HepG2 (cell line): Measurements from ENCODE around the gene COX14. TPM values are rescaled to one million over a fixed set of nuclear protein-coding genes. Genes with fewer than 3 reads are reported as not detected.

Source experiments
- ETV5 ChIP-seq: IDR thresholded peaks from 2 replicates; pipeline ENCODE4 v1.6.1; 2018; ENCODE audit warnings: missing biosample characterization, missing genetic modification reagents, inconsistent platforms, borderline replicate concordance
- HES4 ChIP-seq: sonication (generic); formaldehyde crosslinking; IDR thresholded peaks from 2 replicates; pipeline ENCODE4 v1.9.0; 2021; ENCODE audit warnings: mild to moderate bottlenecking, missing genetic modification reagents, borderline replicate concordance
- HNRNPL ChIP-seq: fragments of 200-400 bp; formaldehyde crosslinking; IDR thresholded peaks from 2 replicates; pipeline ENCODE4 v1.6.1; 2017; ENCODE audit warnings: mild to moderate bottlenecking, low read depth, low read length
- MAF1 ChIP-seq: sonication (generic); formaldehyde crosslinking; IDR thresholded peaks from 2 replicates; pipeline ENCODE4 v1.5.0; 2020; ENCODE audit warnings: missing genetic modification reagents, borderline replicate concordance
- MTA3 ChIP-seq: sonication (generic); formaldehyde crosslinking; IDR thresholded peaks from 2 replicates; pipeline ENCODE4 v1.4.0; 2020; ENCODE audit warnings: missing genetic modification reagents
- NRL ChIP-seq: sonication (generic); formaldehyde crosslinking; IDR thresholded peaks from 2 replicates; pipeline ENCODE4 v1.5.0; 2020; ENCODE audit warnings: missing genetic modification reagents, mild to moderate bottlenecking, moderate library complexity, borderline replicate concordance
- PITX1 ChIP-seq: sonication (generic); formaldehyde crosslinking; IDR thresholded peaks from 2 replicates; pipeline ENCODE4 v1.5.1; 2020; ENCODE audit warnings: mild to moderate bottlenecking, missing genetic modification reagents
- SIN3A ChIP-seq: IDR thresholded peaks from 2 replicates; pipeline ENCODE4 v1.6.1; 2011; ENCODE audit warnings: low read depth, mild to moderate bottlenecking, control low read depth, low read length, borderline replicate concordance
- SP1 ChIP-seq, 2 experiments: fragments of 450-650 bp in 1 of 2; sonication (generic) in 1 of 2; formaldehyde crosslinking in 1 of 2; IDR thresholded peaks; 2 replicates each; pipeline versions ENCODE4 v1.4.0 to v1.6.1; 2016 to 2020; ENCODE audit warnings: missing genetic modification reagents in 1 of 2
- ZFYVE20 ChIP-seq: sonication (generic); formaldehyde crosslinking; IDR thresholded peaks from 2 replicates; pipeline ENCODE4 v1.8.0; 2023; ENCODE audit warnings: low read depth, mild to moderate bottlenecking, moderate library complexity, missing genetic modification reagents, borderline replicate concordance
- ZMYM4 ChIP-seq: sonication (generic); formaldehyde crosslinking; IDR thresholded peaks from 2 replicates; pipeline ENCODE4 v1.8.1; 2023; ENCODE audit warnings: mild to moderate bottlenecking, missing genetic modification reagents
- ZNF564 ChIP-seq: sonication (generic); formaldehyde crosslinking; IDR thresholded peaks from 2 replicates; pipeline ENCODE4 v1.8.1; 2023; ENCODE audit warnings: mild to moderate bottlenecking, missing genetic modification reagents
- ZSCAN5A ChIP-seq: sonication (generic); formaldehyde crosslinking; IDR thresholded peaks from 2 replicates; pipeline ENCODE4 v1.8.0; 2022; ENCODE audit warnings: mild to moderate bottlenecking, missing genetic modification reagents, borderline replicate concordance
- ZXDC ChIP-seq: sonication (generic); formaldehyde crosslinking; IDR thresholded peaks from 2 replicates; pipeline ENCODE4 v1.5.0; 2020; ENCODE audit warnings: mild to moderate bottlenecking, missing genetic modification reagents
- polyA plus RNA-seq, 8 experiments: library from polyadenylated mRNA; depleted of rRNA in 3 of 8; stranded (reverse) in 7 of 8; unstranded in 1 of 8; fragments of >200 nt; fragmentation: Illumina TruSeq in 4 of 8; extraction: Trizol in 4 of 8; gene quantifications; 2 replicates each; pipeline versions ENCODE4 v1.2.1 to v1.2.3, GENCODE V29; 2011 to 2016; ENCODE audit warnings: low read depth in 4 of 8, missing spikeins in 1 of 8, mixed read lengths in 1 of 8; ENCODE audit not compliant: insufficient read depth in 1 of 8
- total RNA-seq, 5 experiments: library from RNA; depleted of rRNA; stranded (reverse); fragments of >200 nt; fragmentation: Illumina TruSeq; extraction: Trizol; gene quantifications; 2 replicates each; pipeline ENCODE4 v1.2.3, GENCODE V29; 2016; ENCODE audit warnings: low read depth in 1 of 5
- TF ChIP-seq, protein P1 (sequence below): sonication (generic); formaldehyde crosslinking; IDR thresholded peaks from 2 replicates; pipeline ENCODE4 v1.4.0; 2020; ENCODE audit warnings: missing genetic modification reagents, mild to moderate bottlenecking, borderline replicate concordance
- TF ChIP-seq, protein P2 (sequence below): sonication (generic); formaldehyde crosslinking; IDR thresholded peaks from 2 replicates; pipeline ENCODE4 v1.4.0; 2020; ENCODE audit warnings: mild to moderate bottlenecking, missing genetic modification reagents
- TF ChIP-seq, protein P3 (sequence below): sonication (generic); formaldehyde crosslinking; IDR thresholded peaks from 2 replicates; pipeline ENCODE4 v1.5.0; 2020; ENCODE audit warnings: missing genetic modification reagents

The COX14 gene
- total and polyA plus RNA-seq, 2 of the 13 experiments (the other 11 are each of a cell fraction or from before 2014, with no cell fraction given), result 53.0 to 71.6 TPM

- no peak for TF ChIP-seq ZXDC (CRISPR knock-in tag)
- no peak for TF ChIP-seq MAF1 (CRISPR knock-in tag)
- no peak for TF ChIP-seq SIN3A
- peak; percentile 12; the same call in 1 of the 2 replicates for TF ChIP-seq ZNF564 (CRISPR knock-in tag)
- TF ChIP-seq, protein P1, sequence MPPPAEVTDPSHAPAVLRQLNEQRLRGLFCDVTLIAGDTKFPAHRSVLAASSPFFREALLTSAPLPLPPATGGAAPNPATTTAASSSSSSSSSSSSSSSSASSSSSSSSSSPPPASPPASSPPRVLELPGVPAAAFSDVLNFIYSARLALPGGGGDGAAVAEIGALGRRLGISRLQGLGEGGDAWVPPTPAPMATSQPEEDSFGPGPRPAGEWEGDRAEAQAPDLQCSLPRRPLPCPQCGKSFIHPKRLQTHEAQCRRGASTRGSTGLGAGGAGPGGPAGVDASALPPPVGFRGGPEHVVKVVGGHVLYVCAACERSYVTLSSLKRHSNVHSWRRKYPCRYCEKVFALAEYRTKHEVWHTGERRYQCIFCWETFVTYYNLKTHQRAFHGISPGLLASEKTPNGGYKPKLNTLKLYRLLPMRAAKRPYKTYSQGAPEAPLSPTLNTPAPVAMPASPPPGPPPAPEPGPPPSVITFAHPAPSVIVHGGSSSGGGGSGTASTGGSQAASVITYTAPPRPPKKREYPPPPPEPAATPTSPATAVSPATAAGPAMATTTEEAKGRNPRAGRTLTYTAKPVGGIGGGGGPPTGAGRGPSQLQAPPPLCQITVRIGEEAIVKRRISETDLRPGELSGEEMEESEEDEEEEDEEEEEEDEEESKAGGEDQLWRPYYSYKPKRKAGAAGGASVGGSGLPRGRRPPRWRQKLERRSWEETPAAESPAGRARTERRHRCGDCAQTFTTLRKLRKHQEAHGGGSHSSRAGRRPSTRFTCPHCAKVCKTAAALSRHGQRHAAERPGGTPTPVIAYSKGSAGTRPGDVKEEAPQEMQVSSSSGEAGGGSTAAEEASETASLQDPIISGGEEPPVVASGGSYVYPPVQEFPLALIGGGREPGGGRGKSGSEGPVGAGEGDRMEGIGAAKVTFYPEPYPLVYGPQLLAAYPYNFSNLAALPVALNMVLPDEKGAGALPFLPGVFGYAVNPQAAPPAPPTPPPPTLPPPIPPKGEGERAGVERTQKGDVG (CRISPR knock-in tag), result no peak
- TF ChIP-seq HNRNPL, result 0 out of 2 replicates have a peak, but pooled peaks have one; percentile 50
- TF ChIP-seq, protein P2, sequence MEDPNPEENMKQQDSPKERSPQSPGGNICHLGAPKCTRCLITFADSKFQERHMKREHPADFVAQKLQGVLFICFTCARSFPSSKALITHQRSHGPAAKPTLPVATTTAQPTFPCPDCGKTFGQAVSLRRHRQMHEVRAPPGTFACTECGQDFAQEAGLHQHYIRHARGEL, result no peak
- TF ChIP-seq HES4 (CRISPR knock-in tag), result no peak
- TF ChIP-seq ETV5 (CRISPR knock-in tag), result peak; percentile 60; the same call in 1 of the 2 replicates
- peak; percentile 78 for TF ChIP-seq ZMYM4 (CRISPR knock-in tag)
- TF ChIP-seq, protein P3, sequence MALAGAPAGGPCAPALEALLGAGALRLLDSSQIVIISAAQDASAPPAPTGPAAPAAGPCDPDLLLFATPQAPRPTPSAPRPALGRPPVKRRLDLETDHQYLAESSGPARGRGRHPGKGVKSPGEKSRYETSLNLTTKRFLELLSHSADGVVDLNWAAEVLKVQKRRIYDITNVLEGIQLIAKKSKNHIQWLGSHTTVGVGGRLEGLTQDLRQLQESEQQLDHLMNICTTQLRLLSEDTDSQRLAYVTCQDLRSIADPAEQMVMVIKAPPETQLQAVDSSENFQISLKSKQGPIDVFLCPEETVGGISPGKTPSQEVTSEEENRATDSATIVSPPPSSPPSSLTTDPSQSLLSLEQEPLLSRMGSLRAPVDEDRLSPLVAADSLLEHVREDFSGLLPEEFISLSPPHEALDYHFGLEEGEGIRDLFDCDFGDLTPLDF, result no peak
- TF ChIP-seq SP1 (IDR thresholded peaks at IDR 0.05), result no peak
- peak; percentile 81 for TF ChIP-seq SP1 (CRISPR knock-in tag; IDR thresholded peaks at IDR 0.05)
- no peak for TF ChIP-seq MTA3 (CRISPR knock-in tag)
- no peak for TF ChIP-seq ZFYVE20 (CRISPR knock-in tag)
- 0 out of 2 replicates have a peak, but pooled peaks have one; percentile 51 for TF ChIP-seq NRL
- no peak; the same call in 1 of the 2 replicates for TF ChIP-seq PITX1 (CRISPR knock-in tag)
- no peak for TF ChIP-seq ZSCAN5A (CRISPR knock-in tag)
These were observed 55.2 kb downstream of the COX14 start, which contains the start of gene CERS5 (continued) for GRCh38 chr12:50167049-50167828.
